ENCODE data around the gene ROBO4.

Gene ROBO4

GRCh38 chr11:124872741-124873140 lies 24.9 kb downstream of the ROBO4 start:
- DNase-seq, result no peak

- DNase-seq, result no peak
These were observed 25.4 kb downstream of the ROBO4 start for GRCh38 chr11:124872280-124872679.

GRCh38 chr11:124870430-124870829 lies 27.2 kb downstream of the ROBO4 start:
- no peak for DNase-seq

GRCh38 chr11:124869856-124870387 lies 27.7 kb downstream of the ROBO4 start:
- no peak for DNase-seq

- no peak for DNase-seq
These were observed 28.3 kb downstream of the ROBO4 start for GRCh38 chr11:124869331-124869730.

- no peak for DNase-seq
These were observed 29.1 kb downstream of the ROBO4 start for GRCh38 chr11:124868331-124869274.

- DNase-seq, result peak; percentile 38
These were observed 30.0 kb downstream of the ROBO4 start for GRCh38 chr11:124867700-124868099.

- DNase-seq, result peak; percentile 24
These were observed 31.5 kb downstream of the ROBO4 start for GRCh38 chr11:124865902-124866851.

- no peak for DNase-seq
These were observed 32.3 kb downstream of the ROBO4 start, which contains the start of gene ROBO3 for GRCh38 chr11:124865181-124865901. TSS of gene ROBO3 (plus strand) at chr11:124865432. CDS start at chr11:124865578, 146 bp downstream.

GRCh38 chr11:124864892-124865180 lies 32.8 kb downstream of the ROBO4 start:
- no peak for DNase-seq

GRCh38 chr11:124864176-124864891 lies 33.3 kb downstream of the ROBO4 start:
- DNase-seq, result no peak

GRCh38 chr11:124863826-124864165 lies 33.9 kb downstream of the ROBO4 start:
- DNase-seq, result no peak

- no peak for DNase-seq
These were observed 34.4 kb downstream of the ROBO4 start for GRCh38 chr11:124863137-124863825.

GRCh38 chr11:124861670-124862069 lies 36.0 kb downstream of the ROBO4 start:
- no peak for DNase-seq

- DNase-seq, result no peak
These were observed 38.5 kb downstream of the ROBO4 start for GRCh38 chr11:124859171-124859570.

GRCh38 chr11:124846070-124846673 lies 51.5 kb downstream of the ROBO4 start:
- DNase-seq, result no peak

GRCh38 chr11:124844664-124845079 lies 53.0 kb downstream of the ROBO4 start:
- no peak for DNase-seq

GRCh38 chr11:124843616-124843910 lies 54.1 kb downstream of the ROBO4 start:
- no peak for DNase-seq

GRCh38 chr11:124842305-124842704 lies 55.4 kb downstream of the ROBO4 start:
- no peak for DNase-seq

GRCh38 chr11:124841840-124842239 lies 55.8 kb downstream of the ROBO4 start:
- DNase-seq, result no peak

GRCh38 chr11:124841201-124841600 lies 56.5 kb downstream of the ROBO4 start:
- no peak for DNase-seq
